Esophagus muscularis mucosa (tissue), 4 donors: ENCODE data around the gene ITPKB.

ENCODE experiments used
- CTCF ChIP-seq, 3 experiments: fragments of 200-600 bp in 2 of 3; fragments of 450-650 bp in 1 of 3; sonication (generic) in 2 of 3; IDR thresholded peaks; one replicate each; pipeline ENCODE4 v1.5.1; 2017 to 2019; ENCODE audit warnings: antibody characterized with exemption in 3 of 3, mild to moderate bottlenecking in 2 of 3, moderate library complexity in 1 of 3
- EP300 ChIP-seq: sonication (generic); formaldehyde crosslinking; IDR thresholded peaks from one replicate; pipeline ENCODE4 v1.6.1; 2017; ENCODE audit warnings: antibody characterized with exemption
- POLR2A ChIP-seq: fragments of 450-650 bp; IDR thresholded peaks from one replicate; pipeline ENCODE4 v1.6.1; 2017; ENCODE audit warnings: antibody characterized with exemption, moderate library complexity, mild to moderate bottlenecking, low read depth
- POLR2AphosphoS5 ChIP-seq, 2 donors: sonication (generic); formaldehyde crosslinking; IDR thresholded peaks; one replicate each; pipeline ENCODE4 v1.6.1; 2017; ENCODE audit warnings: antibody characterized with exemption in 2 of 2

GRCh38 chr1:226638608-226639007 lies 100.5 kb downstream of the ITPKB start:
- TF ChIP-seq POLR2AphosphoS5 (IDR thresholded peaks at IDR 0.05) (no peak), CTCF (IDR thresholded peaks at IDR 0.05) (no peak), POLR2A (no peak), EP300 (no peak)
